22Rv1 (cell line): ENCODE data around the gene KIF5B.

ENCODE experiments used
- H3K27ac ChIP-seq: fragments of 450-650 bp; 2 replicates; pipeline ENCODE4 v1.5.1; 2017
- ZFX ChIP-seq: fragments of 450-650 bp; IDR thresholded peaks from 2 replicates; pipeline ENCODE4 v1.6.1; 2017; ENCODE audit warnings: antibody characterized with exemption, borderline replicate concordance
- TF ChIP-seq, protein P1 (sequence below): fragments of 450-650 bp; IDR thresholded peaks from 2 replicates; pipeline ENCODE4 v1.5.1; 2017; ENCODE audit warnings: mild to moderate bottlenecking

Gene KIF5B

DNA sequence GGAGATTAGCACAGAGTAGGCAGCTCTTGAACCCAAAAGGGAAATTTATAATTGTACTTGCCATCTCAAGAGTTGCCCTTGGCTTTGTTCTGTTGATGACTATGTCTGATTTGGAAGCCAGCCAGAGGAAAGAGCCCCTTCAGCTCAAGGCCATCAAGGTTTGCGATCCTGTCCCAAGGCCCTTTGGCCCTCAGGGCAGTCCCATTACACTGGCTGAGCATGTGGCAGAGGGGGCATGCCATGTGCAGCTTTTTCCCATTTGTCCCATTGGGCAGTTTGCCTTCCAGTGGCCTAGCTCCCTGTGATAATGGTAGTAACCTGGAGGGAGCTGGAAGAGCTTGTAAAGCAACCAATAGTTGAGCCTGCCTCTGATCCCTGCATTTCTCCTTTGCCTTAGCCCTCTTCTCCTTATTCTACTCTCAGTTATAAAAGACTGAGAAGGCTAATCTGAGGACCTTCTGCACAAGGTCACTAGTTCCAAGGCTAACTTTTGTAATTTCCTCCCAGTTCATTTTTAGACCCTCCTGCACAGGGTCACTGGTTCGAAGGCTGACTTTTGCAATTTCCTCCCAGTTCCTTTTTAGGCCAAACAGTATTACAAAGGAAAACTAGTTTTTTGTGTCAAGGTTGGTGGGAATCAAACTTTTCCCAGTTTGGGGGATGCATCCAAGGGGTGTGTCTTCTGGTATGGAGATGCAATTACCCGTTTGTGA is 96.6 kb downstream of the KIF5B start:
- no peak for TF ChIP-seq ZFX
- TF ChIP-seq, protein P1, sequence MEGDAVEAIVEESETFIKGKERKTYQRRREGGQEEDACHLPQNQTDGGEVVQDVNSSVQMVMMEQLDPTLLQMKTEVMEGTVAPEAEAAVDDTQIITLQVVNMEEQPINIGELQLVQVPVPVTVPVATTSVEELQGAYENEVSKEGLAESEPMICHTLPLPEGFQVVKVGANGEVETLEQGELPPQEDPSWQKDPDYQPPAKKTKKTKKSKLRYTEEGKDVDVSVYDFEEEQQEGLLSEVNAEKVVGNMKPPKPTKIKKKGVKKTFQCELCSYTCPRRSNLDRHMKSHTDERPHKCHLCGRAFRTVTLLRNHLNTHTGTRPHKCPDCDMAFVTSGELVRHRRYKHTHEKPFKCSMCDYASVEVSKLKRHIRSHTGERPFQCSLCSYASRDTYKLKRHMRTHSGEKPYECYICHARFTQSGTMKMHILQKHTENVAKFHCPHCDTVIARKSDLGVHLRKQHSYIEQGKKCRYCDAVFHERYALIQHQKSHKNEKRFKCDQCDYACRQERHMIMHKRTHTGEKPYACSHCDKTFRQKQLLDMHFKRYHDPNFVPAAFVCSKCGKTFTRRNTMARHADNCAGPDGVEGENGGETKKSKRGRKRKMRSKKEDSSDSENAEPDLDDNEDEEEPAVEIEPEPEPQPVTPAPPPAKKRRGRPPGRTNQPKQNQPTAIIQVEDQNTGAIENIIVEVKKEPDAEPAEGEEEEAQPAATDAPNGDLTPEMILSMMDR = no peak
- H3K27ac ChIP-seq = no peak overlapping the region
